Measurements from ENCODE around the gene FGF18. TPM values are rescaled to one million over a fixed set of nuclear protein-coding genes. Genes with fewer than 3 reads are reported as not detected.

FGF18 gene
- polyA plus RNA-seq, 1 experiment: 0.27 TPM

GRCh38 chr5:171429543-171429910, 10.1 kb downstream of the FGF18 start:
- Histone ChIP-seq H3K4me3 (ENCODE audit: low read depth, low read length) (no peak overlapping the region), H3K27me3 (ENCODE audit: control insufficient read depth, insufficient read depth, low read length) (no peaks in the 10 kb centered on the region), H3K9me3 (ENCODE audit: control insufficient read depth, insufficient read depth, low read length) (no peaks in the 10 kb centered on the region; the same call in 1 of the 2 replicates), H3K27ac (ENCODE audit: low read depth, low read length) (no peak overlapping the region)
- CTCF ChIA-PET: interaction anchor here (1.8 kb wide), 1 partner anchor 10 kb away, joined by 4 read pairs; the partner anchor contains the start of gene FGF18
- no peak for TF ChIP-seq CTCF (IDR thresholded peaks at IDR 0.05; ENCODE audit: low read depth, low read length)
- POLR2A ChIA-PET: no interaction called here
- DNase-seq (ENCODE audit: low read depth, low spot score): no peak

DNA sequence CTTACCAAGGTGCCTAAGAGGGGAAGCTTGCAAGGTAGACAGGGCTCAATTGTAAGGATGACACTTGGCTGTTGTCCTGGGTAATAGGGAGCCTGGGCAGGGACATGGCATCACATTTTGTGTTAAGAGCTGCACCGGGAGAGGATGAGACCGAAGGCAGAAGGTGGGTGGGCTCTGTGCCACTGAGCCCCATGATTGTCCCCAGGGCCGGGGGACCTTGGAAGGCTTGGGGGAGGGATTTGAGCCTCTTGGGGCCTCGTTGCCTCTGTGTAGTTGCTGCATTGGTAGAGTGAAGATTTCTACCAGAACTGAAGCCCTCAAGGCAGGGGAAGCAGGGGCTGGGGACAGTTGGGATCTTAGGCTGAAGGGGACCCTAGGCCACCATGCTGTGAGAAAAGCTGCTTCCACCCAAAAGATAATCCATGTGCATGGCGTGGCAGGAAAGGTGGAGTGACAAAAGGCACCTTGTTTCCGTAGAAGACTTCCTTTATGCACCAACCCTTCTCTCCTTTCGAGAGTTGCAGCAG, 11.9 kb downstream of the FGF18 start:
- H3K27me3 ChIP-seq (ENCODE audit: control insufficient read depth, insufficient read depth, low read length): no peaks in the 10 kb centered on the region
- no peak overlapping the region for H3K4me3 ChIP-seq (ENCODE audit: low read depth, low read length)
- no peak overlapping the region for H3K27ac ChIP-seq (ENCODE audit: low read depth, low read length)
- no peaks in the 10 kb centered on the region; the same call in 1 of the 2 replicates for H3K9me3 ChIP-seq (ENCODE audit: control insufficient read depth, insufficient read depth, low read length)
- ChIA-PET POLR2A (interaction anchor here (0.7 kb wide), 1 partner anchor 8 kb away, joined by 3 read pairs; no protein-coding TSS in a partner anchor), CTCF (interaction anchor here (0.7 to 1.0 kb wide), 2 partner anchors 12 to 26 kb away, joined by 3 read pairs; partner anchors contain the start of gene FGF18)
- no peak for TF ChIP-seq CTCF (IDR thresholded peaks at IDR 0.05; ENCODE audit: low read depth, low read length)
- no peak for DNase-seq (ENCODE audit: low read depth, low spot score)

DNA sequence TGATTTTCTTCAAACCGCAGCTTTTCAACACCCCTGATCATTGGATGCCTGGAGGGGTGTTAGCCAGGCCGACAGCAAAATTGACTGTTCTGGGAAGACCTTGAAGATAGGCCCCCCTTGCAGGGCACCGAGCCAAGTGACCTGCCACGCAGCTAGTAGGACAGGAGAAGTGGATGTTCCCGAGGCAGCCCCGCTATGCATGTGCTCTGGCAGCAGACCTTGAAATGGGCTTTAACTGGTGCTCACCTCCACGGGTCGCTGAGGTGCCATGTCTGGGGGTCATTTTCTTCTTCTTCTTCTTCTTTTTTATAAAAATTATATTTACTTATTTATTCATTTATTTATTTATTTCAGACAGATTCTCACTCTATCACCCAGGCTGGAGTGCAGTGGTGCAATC, 12.6 kb downstream of the FGF18 start:
- no peak overlapping the region for H3K27ac ChIP-seq (ENCODE audit: low read depth, low read length)
- ChIA-PET CTCF (no interaction called here), POLR2A (interaction anchor here (0.7 kb wide), 1 partner anchor 9 kb away, joined by 3 read pairs; no protein-coding TSS in a partner anchor)
- H3K9me3 ChIP-seq (ENCODE audit: control insufficient read depth, insufficient read depth, low read length): no peaks in the 10 kb centered on the region; the same call in 1 of the 2 replicates
- H3K27me3 ChIP-seq (ENCODE audit: control insufficient read depth, insufficient read depth, low read length): no peaks in the 10 kb centered on the region
- TF ChIP-seq CTCF (IDR thresholded peaks at IDR 0.05; ENCODE audit: low read depth, low read length): no peak
- no peak overlapping the region for H3K4me3 ChIP-seq (ENCODE audit: low read depth, low read length)
- DNase-seq (ENCODE audit: low read depth, low spot score): no peak

- no peaks in the 10 kb centered on the region; the same call in 1 of the 2 replicates for H3K9me3 ChIP-seq (ENCODE audit: control insufficient read depth, insufficient read depth, low read length)
- no peak overlapping the region for H3K27ac ChIP-seq (ENCODE audit: low read depth, low read length)
- no peak for TF ChIP-seq CTCF (IDR thresholded peaks at IDR 0.05; ENCODE audit: low read depth, low read length)
- ChIA-PET CTCF (no interaction called here), POLR2A (no interaction called here)
- H3K27me3 ChIP-seq (ENCODE audit: control insufficient read depth, insufficient read depth, low read length): no peaks in the 10 kb centered on the region
- no peak for DNase-seq (ENCODE audit: low read depth, low spot score)
- H3K4me3 ChIP-seq (ENCODE audit: low read depth, low read length): no peak overlapping the region
Observed at GRCh38 chr5:171432583-171433351, 13.3 kb downstream of the FGF18 start.

GRCh38 chr5:171433352-171433698, 13.9 kb downstream of the FGF18 start:
- no peaks in the 10 kb centered on the region; the same call in 1 of the 2 replicates for H3K9me3 ChIP-seq (ENCODE audit: control insufficient read depth, insufficient read depth, low read length)
- no peak overlapping the region for H3K4me3 ChIP-seq (ENCODE audit: low read depth, low read length)
- POLR2A ChIA-PET: no interaction called here
- CTCF ChIA-PET: no interaction called here
- no peaks in the 10 kb centered on the region for H3K27me3 ChIP-seq (ENCODE audit: control insufficient read depth, insufficient read depth, low read length)
- no peak for DNase-seq (ENCODE audit: low read depth, low spot score)
- TF ChIP-seq CTCF (IDR thresholded peaks at IDR 0.05; ENCODE audit: low read depth, low read length): no peak
- H3K27ac ChIP-seq (ENCODE audit: low read depth, low read length): no peak overlapping the region

Data from AG04450 (cell line).